ENCODE measurements around the gene PCDH19.

Gene PCDH19

DNA sequence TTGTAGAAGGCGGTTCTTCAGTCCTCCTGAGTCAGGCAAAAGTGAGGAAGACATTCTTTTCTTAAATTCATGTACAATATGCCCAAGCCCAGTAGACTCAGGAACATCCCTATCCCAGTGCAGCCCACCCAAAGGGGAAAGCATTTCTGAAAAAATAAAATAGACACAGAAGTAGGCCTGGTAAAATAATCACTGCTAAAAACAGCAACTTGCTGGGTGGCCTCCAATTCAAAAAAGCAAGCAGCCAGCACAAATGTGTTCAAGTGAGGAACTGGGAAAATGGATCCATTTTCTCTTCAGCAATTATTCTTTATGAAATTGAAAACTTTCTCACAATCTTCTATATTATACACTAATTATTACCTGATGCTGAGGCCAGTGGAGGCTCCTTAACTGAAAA is 165.4 kb downstream of the PCDH19 start:
- no peak overlapping the region for H3K4me3 ChIP-seq (replicated peaks in 1 of 2; ENCODE audit: low read depth in 2 of 2, low read length in 2 of 2)
- DNase-seq (ENCODE audit: low read depth in 2 of 2), result no peak
- TF ChIP-seq, protein P1, sequence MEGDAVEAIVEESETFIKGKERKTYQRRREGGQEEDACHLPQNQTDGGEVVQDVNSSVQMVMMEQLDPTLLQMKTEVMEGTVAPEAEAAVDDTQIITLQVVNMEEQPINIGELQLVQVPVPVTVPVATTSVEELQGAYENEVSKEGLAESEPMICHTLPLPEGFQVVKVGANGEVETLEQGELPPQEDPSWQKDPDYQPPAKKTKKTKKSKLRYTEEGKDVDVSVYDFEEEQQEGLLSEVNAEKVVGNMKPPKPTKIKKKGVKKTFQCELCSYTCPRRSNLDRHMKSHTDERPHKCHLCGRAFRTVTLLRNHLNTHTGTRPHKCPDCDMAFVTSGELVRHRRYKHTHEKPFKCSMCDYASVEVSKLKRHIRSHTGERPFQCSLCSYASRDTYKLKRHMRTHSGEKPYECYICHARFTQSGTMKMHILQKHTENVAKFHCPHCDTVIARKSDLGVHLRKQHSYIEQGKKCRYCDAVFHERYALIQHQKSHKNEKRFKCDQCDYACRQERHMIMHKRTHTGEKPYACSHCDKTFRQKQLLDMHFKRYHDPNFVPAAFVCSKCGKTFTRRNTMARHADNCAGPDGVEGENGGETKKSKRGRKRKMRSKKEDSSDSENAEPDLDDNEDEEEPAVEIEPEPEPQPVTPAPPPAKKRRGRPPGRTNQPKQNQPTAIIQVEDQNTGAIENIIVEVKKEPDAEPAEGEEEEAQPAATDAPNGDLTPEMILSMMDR (IDR thresholded peaks at IDR 0.05; ENCODE audit: low read depth, low read length), result no peak
